Measurements from ENCODE around the gene PTH2R. TPM values are rescaled to one million over a fixed set of nuclear protein-coding genes. Genes with fewer than 3 reads are reported as not detected.

Gene PTH2R
- total and polyA plus RNA-seq, 9 of the 15 experiments (the other 6 are each of a cell fraction or from before 2014, with no cell fraction given) = 2.7 to 8.8 (median 4.2) TPM

- peak; percentile 74 for FAIRE-seq
- 0% methylated on average over 1 of the region's 1 CpG for WGBS (ENCODE audit: insufficient coverage, low coverage, missing lambda C conversion rate)
- in situ Hi-C loops (cut with MboI) (no loop called here), intact Hi-C loops (cut with micrococcal nuclease) (loop anchor here (1.0 to 5.0 kb wide), 4 partner anchors 29 to 75 kb away; no protein-coding TSS in a partner anchor)
- Histone ChIP-seq H4K20me1 (replicated peaks; ENCODE audit: control insufficient read depth, insufficient read depth, low read length) (no peaks in the 10 kb centered on the region), H3K4me2 (ENCODE audit: insufficient read depth, low read length) (peak overlapping the region; percentile 88), H2AFZ (ENCODE audit: low read depth, low read length) (peak overlapping the region; percentile 73), H3K79me2 (ENCODE audit: control insufficient read depth, insufficient read depth, low read length) (peaks cover 48% of the 10 kb centered on the region), H3K36me3 (ENCODE audit: control insufficient read depth, insufficient read depth, low read length) (no peaks in the 10 kb centered on the region), H3K9ac (ENCODE audit: insufficient read depth in 1 of 2, low read depth in 2 of 2, low read length in 2 of 2) (peak overlapping the region; percentile 47 to 80; a peak in 3 of 4 replicates), H3K27me3 (ENCODE audit: control insufficient read depth in 2 of 2, insufficient read depth in 2 of 2, low read length in 2 of 2) (no peaks in the 10 kb centered on the region), H3K9me1 (ENCODE audit: control insufficient read depth, insufficient read depth, low read length) (no peaks in the 10 kb centered on the region), H3K9me3 (replicated peaks; ENCODE audit: control insufficient read depth, insufficient read depth, low read depth, low read length) (peaks cover 1% of the 10 kb centered on the region; the same call in 1 of the 2 replicates), H3K4me1 (replicated peaks in 1 of 2; ENCODE audit: control insufficient read depth in 2 of 2, insufficient read depth in 2 of 2, low read length in 2 of 2) (peaks cover 0 to 18% of the 10 kb centered on the region in 2 experiments; a peak in 4 of 5 replicates), H3K4me3 (peak overlapping the region; percentile 39), H3K27ac (ENCODE audit: extremely low read depth, low read depth, low read length) (peak overlapping the region; percentile 82)
- BruUV-seq (replicated peaks) = no TSS peak
- DNase-seq (ENCODE audit: extremely low read depth in 1 of 4, low spot score in 3 of 4) = peak in 2 of 4 experiments; percentile 24 to 80
- ChIA-PET CTCF (ENCODE audit: low intra/inter-chr PET ratio) (no interaction called here), POLR2A (interaction anchor here (0.6 to 2.4 kb wide), 9 partner anchors 14 to 104 kb away, joined by 3 to 9 read pairs (median 3); no protein-coding TSS in a partner anchor)
- ATAC-seq = peak; percentile 83
- TF ChIP-seq SUPT5H (IDR thresholded peaks at IDR 0.05) (peak; percentile 67), CTCF (IDR thresholded peaks at IDR 0.05 in 2 of 3, conservative IDR thresholded peaks at IDR 0.05 in 1 of 3; ENCODE audit: insufficient read depth in 2 of 3, low read depth in 1 of 3, low read length in 3 of 3) (no peak), IRF2 (CRISPR knock-in tag; IDR thresholded peaks at IDR 0.05) (no peak), MYNN (IDR thresholded peaks at IDR 0.05) (no peak), MYNN (CRISPR knock-in tag; IDR thresholded peaks at IDR 0.05) (no peak), HDAC8 (tag; IDR thresholded peaks at IDR 0.05) (no peak), ETV1 (tag; conservative IDR thresholded peaks at IDR 0.05; ENCODE audit: low read depth) (no peak), PTRF (tag; IDR thresholded peaks at IDR 0.05) (no peak), HINFP (tag; conservative IDR thresholded peaks at IDR 0.05; ENCODE audit: low read depth) (no peak), ESRRB (CRISPR knock-in tag; IDR thresholded peaks at IDR 0.05; ENCODE audit: borderline replicate concordance) (no peak), TAF1 (IDR thresholded peaks at IDR 0.05; ENCODE audit: control insufficient read depth, extremely low read depth, insufficient read depth, low read length, severe bottlenecking) (peak; percentile 67), TAF9B (IDR thresholded peaks at IDR 0.05; ENCODE audit: partially characterized antibody) (peak; percentile 7), ZFP36 (IDR thresholded peaks at IDR 0.05; ENCODE audit: low read depth, low read length, partially characterized antibody) (peak; percentile 47), SAP30 (IDR thresholded peaks at IDR 0.05; ENCODE audit: borderline replicate concordance, insufficient read depth, low read depth, low read length, poor library complexity, severe bottlenecking) (no peak), CBFA2T2 (conservative IDR thresholded peaks at IDR 0.05) (no peak), POLR2G (IDR thresholded peaks at IDR 0.05; ENCODE audit: low read depth, low read length) (0 out of 2 replicates have a peak, but pooled peaks have one; percentile 27), PHF8 (IDR thresholded peaks at IDR 0.05; ENCODE audit: borderline replicate concordance, low read length) (peak; percentile 33; the same call in 1 of the 2 replicates), KLF6 (CRISPR knock-in tag; IDR thresholded peaks at IDR 0.05; ENCODE audit: borderline replicate concordance) (no peak)
These were observed 136.0 kb downstream of the PTH2R start for GRCh38 chr2:208542465-208543041.
